HCT116 (cell line): ENCODE results near the gene SFXN5. TPM values are rescaled to one million over a fixed set of nuclear protein-coding genes. Genes with fewer than 3 reads are reported as not detected.

ENCODE experiments used
- ATAC-seq: fragments of 200-7000 bp; cut with Tn5 transposase; 2 replicates; pipeline ENCODE4 v1.9.1; 2020; ENCODE audit warnings: mild to moderate bottlenecking, moderate library complexity
- BruUV-seq: library from RNA; stranded (reverse); fragments of 400-500 nt; replicated peaks from 2 replicates; lab custom pipeline; 2021; lab: Mats Ljungman, UMichigan
- CTCF ChIA-PET: fragments of 300-600 bp; sonication (Branson Sonifier 250); formaldehyde crosslinking; loops from one replicate; lab custom pipeline; 2021; ENCODE audit warnings: antibody characterized with exemption; lab: Charles Lee
- POLR2A ChIA-PET: fragments of 300-600, 350-600 bp; sonication (Branson Sonifier 250); formaldehyde crosslinking; loops from one replicate; lab custom pipeline; 2021; ENCODE audit warnings: antibody characterized with exemption; lab: Charles Lee
- RAD21 ChIA-PET, 2 experiments: fragments of 300-600 bp; sonication (Branson Sonifier 250); formaldehyde crosslinking; loops; one replicate each; lab custom pipeline; 2023; ENCODE audit warnings: low total read pairs in 2 of 2; ENCODE audit not compliant: uncharacterized antibody in 2 of 2, unreplicated experiment in 2 of 2, low non-redundant PET in 1 of 2; lab: Charles Lee
- DNase-seq: peaks from one replicate; pipeline ENCODE4 v3.0.0-alpha.2; 2010; ENCODE audit warnings: low read depth, low spot score
- H2AFZ ChIP-seq: fragments of 200-600 bp; shearing (Covaris generic), sonication (generic); 2 replicates; pipeline ENCODE4 v1.6.1; 2017; ENCODE audit warnings: low read depth, mixed run types, mixed read lengths, antibody characterized with exemption, low read length; ENCODE audit not compliant: poor library complexity, severe bottlenecking
- H3K27ac ChIP-seq: 2 replicates; pipeline ENCODE4 v1.5.1; 2012; ENCODE audit warnings: low read depth, low read length
- H3K27me3 ChIP-seq: fragments of 200-600 bp; sonication (generic); 2 replicates; pipeline ENCODE4 v1.6.1; 2016; ENCODE audit warnings: mixed run types, low read length, mixed read lengths; ENCODE audit not compliant: insufficient read depth
- H3K36me3 ChIP-seq, 2 experiments: fragments of 200-500 bp in 1 of 2; fragments of 200-600 bp in 1 of 2; sonication (Bioruptor generic) in 1 of 2; sonication (generic) in 1 of 2; 2 replicates each; pipeline versions ENCODE4 v1.5.1 to v1.6.1; 2014 to 2016; ENCODE audit warnings: low read length in 2 of 2, inconsistent platforms in 1 of 2, mixed read lengths in 1 of 2, mixed run types in 1 of 2; ENCODE audit not compliant: insufficient read depth in 2 of 2, control insufficient read depth in 1 of 2
- H3K4me1 ChIP-seq, 2 experiments: fragments of 200-600 bp in 1 of 2; sonication (generic) in 1 of 2; 2 replicates each; pipeline versions ENCODE4 v1.5.1 to v1.6.1; 2012 to 2017; ENCODE audit warnings: low read length in 2 of 2, inconsistent platforms in 1 of 2, mild to moderate bottlenecking in 1 of 2, mixed read lengths in 1 of 2, mixed run types in 1 of 2, moderate library complexity in 1 of 2; ENCODE audit not compliant: insufficient read depth in 2 of 2, control insufficient read depth in 1 of 2
- H3K4me2 ChIP-seq: fragments of 200-600 bp; sonication (generic); 2 replicates; pipeline ENCODE4 v1.6.1; 2017; ENCODE audit warnings: mixed run types, low read length, mixed read lengths
- H3K4me3 ChIP-seq, 2 experiments: fragments of 200-600 bp in 1 of 2; sonication (generic) in 1 of 2; replicated peaks in 1 of 2; 2 replicates each; pipeline ENCODE4 v1.5.1; 2011 to 2016; ENCODE audit warnings: low read length in 2 of 2, control low read depth in 1 of 2, low read depth in 1 of 2, mild to moderate bottlenecking in 1 of 2, mixed read lengths in 1 of 2, mixed run types in 1 of 2
- H3K79me2 ChIP-seq: fragments of 200-600 bp; sonication (generic); 2 replicates; pipeline ENCODE4 v1.6.1; 2017; ENCODE audit warnings: mild to moderate bottlenecking, mixed run types, low read length, moderate library complexity, mixed read lengths; ENCODE audit not compliant: insufficient read depth
- H3K9ac ChIP-seq: fragments of 200-600 bp; sonication (generic); 2 replicates; pipeline ENCODE4 v1.6.1; 2016; ENCODE audit warnings: low read length, mixed read lengths
- H3K9me2 ChIP-seq: fragments of 200-600 bp; sonication (generic), shearing (Covaris generic); 2 replicates; pipeline ENCODE4 v1.6.1; 2017; ENCODE audit warnings: mixed run types, mild to moderate bottlenecking, moderate library complexity; ENCODE audit not compliant: insufficient read depth
- H3K9me3 ChIP-seq, 2 experiments: fragments of 200-500 bp in 1 of 2; fragments of 200-600 bp in 1 of 2; sonication (Bioruptor generic) in 1 of 2; sonication (generic) in 1 of 2; 2 replicates each; pipeline ENCODE4 v1.6.1; 2014 to 2017; ENCODE audit warnings: low read length in 2 of 2, mixed read lengths in 2 of 2, inconsistent platforms in 1 of 2, low read depth in 1 of 2, mild to moderate bottlenecking in 1 of 2, mixed run types in 1 of 2, moderate library complexity in 1 of 2; ENCODE audit not compliant: control insufficient read depth in 1 of 2, insufficient read depth in 1 of 2
- H4K20me1 ChIP-seq: fragments of 200-600 bp; sonication (generic), shearing (Covaris generic); 2 replicates; pipeline ENCODE4 v1.6.1; 2017; ENCODE audit warnings: mixed run types, mild to moderate bottlenecking, moderate library complexity; ENCODE audit not compliant: insufficient read depth
- ATF3 ChIP-seq: IDR thresholded peaks from 2 replicates; pipeline ENCODE4 v1.6.1; 2012
- CBX3 ChIP-seq: IDR thresholded peaks from 2 replicates; pipeline ENCODE4 v1.6.1; 2012; ENCODE audit warnings: low read depth
- CTCF ChIP-seq, 3 experiments: fragments of 200-600 bp in 1 of 3; sonication (generic) in 1 of 3; IDR thresholded peaks in 2 of 3; conservative IDR thresholded peaks in 1 of 3; 2 replicates each; pipeline ENCODE4 v1.5.1; 2012 to 2017; ENCODE audit warnings: low read depth in 2 of 3, low read length in 2 of 3, antibody characterized with exemption in 1 of 3, borderline replicate concordance in 1 of 3, control low read depth in 1 of 3, mild to moderate bottlenecking in 1 of 3, mixed read lengths in 1 of 3, mixed run types in 1 of 3, moderate library complexity in 1 of 3; ENCODE audit not compliant: insufficient read depth in 1 of 3
- ELF1 ChIP-seq: IDR thresholded peaks from 2 replicates; pipeline ENCODE4 v1.6.1; 2012; ENCODE audit warnings: low read depth, borderline replicate concordance
- EZH2phosphoT487 ChIP-seq: fragments of 200-600 bp; IDR thresholded peaks from 2 replicates; pipeline ENCODE4 v1.6.1; 2018; ENCODE audit warnings: antibody characterized with exemption, borderline replicate concordance
- FOSL1 ChIP-seq: IDR thresholded peaks from 2 replicates; pipeline ENCODE4 v1.6.1; 2012; ENCODE audit warnings: low read depth
- JUND ChIP-seq: IDR thresholded peaks from 2 replicates; pipeline ENCODE4 v1.6.1; 2012
- MAX ChIP-seq: IDR thresholded peaks from 2 replicates; pipeline ENCODE4 v1.6.1; 2012
- POLR2A ChIP-seq: IDR thresholded peaks from 2 replicates; pipeline ENCODE4 v1.7.0; 2011; ENCODE audit warnings: borderline replicate concordance; ENCODE audit not compliant: insufficient read depth, insufficient read length; ENCODE audit errors: extremely low read depth
- POLR2AphosphoS5 ChIP-seq: IDR thresholded peaks from 2 replicates; pipeline ENCODE4 v1.6.1; 2011; ENCODE audit warnings: mild to moderate bottlenecking, low read depth, low read length, moderate library complexity
- REST ChIP-seq: IDR thresholded peaks from 2 replicates; pipeline ENCODE4 v1.6.1; 2012; ENCODE audit warnings: low read depth
- SP1 ChIP-seq: IDR thresholded peaks from 2 replicates; pipeline ENCODE4 v1.6.1; 2012; ENCODE audit warnings: low read depth
- SRF ChIP-seq: IDR thresholded peaks from 2 replicates; pipeline ENCODE4 v1.6.1; 2012; ENCODE audit warnings: low read depth
- TCF7L2 ChIP-seq: IDR thresholded peaks from 2 replicates; pipeline ENCODE4 v1.7.0; 2011; ENCODE audit warnings: borderline replicate concordance, inconsistent platforms; ENCODE audit not compliant: insufficient read depth, insufficient read length; ENCODE audit errors: extremely low read depth
- YY1 ChIP-seq: IDR thresholded peaks from 2 replicates; pipeline ENCODE4 v1.6.1; 2011; ENCODE audit warnings: low read length, low read depth, moderate library complexity, mild to moderate bottlenecking; ENCODE audit not compliant: insufficient replicate concordance; ENCODE audit errors: extremely low read depth
- ZBTB33 ChIP-seq: IDR thresholded peaks from 2 replicates; pipeline ENCODE4 v1.6.1; 2011; ENCODE audit warnings: mild to moderate bottlenecking, low read length, moderate library complexity; ENCODE audit not compliant: insufficient replicate concordance; ENCODE audit errors: extremely low read depth
- ZFX ChIP-seq: fragments of 450-650 bp; IDR thresholded peaks from 2 replicates; pipeline ENCODE4 v1.6.1; 2017
- intact Hi-C: fragments of 100-400 bp; cut with micrococcal nuclease; formaldehyde crosslinking; loops from 2 replicates; pipeline ENCODE4 v1.10.0; 2022
- total RNA-seq: library from RNA; stranded (reverse); gene quantifications from one replicate; pipeline ENCODE4 v1.2.1, GENCODE V29; 2021; ENCODE audit not compliant: unreplicated experiment

Gene SFXN5
- total RNA-seq, 1 experiment from 2014 or later, result 10.0 TPM

- no peak for TF ChIP-seq ZFX
- no peak for TF ChIP-seq TCF7L2
- no peak for TF ChIP-seq ZBTB33
- TF ChIP-seq JUND, result no peak
- no peak for TF ChIP-seq SRF
- no peak for TF ChIP-seq ATF3
- no peak for TF ChIP-seq MAX
- no peak for TF ChIP-seq FOSL1
- no peak for TF ChIP-seq SP1
- TF ChIP-seq CBX3, result no peak
- TF ChIP-seq ELF1, result no peak
- no peak for TF ChIP-seq YY1
- TF ChIP-seq CTCF (IDR thresholded peaks at IDR 0.05 in 2 of 3, conservative IDR thresholded peaks at IDR 0.05 in 1 of 3; ENCODE audit: borderline replicate concordance in 1 of 3, insufficient read depth in 1 of 3, low read depth in 2 of 3, low read length in 2 of 3), result no peak
- no peak for TF ChIP-seq POLR2A
- no peak for TF ChIP-seq POLR2AphosphoS5
- no peak for TF ChIP-seq REST
- no peak for TF ChIP-seq EZH2phosphoT487
- no peak overlapping the region for H2AFZ ChIP-seq
- H3K79me2 ChIP-seq, result no peaks in the 10 kb centered on the region
- no TSS peak for BruUV-seq
- H3K36me3 ChIP-seq, result no peaks in the 10 kb centered on the region
- RAD21 ChIA-PET, result no interaction called here
- CTCF ChIA-PET, result no interaction called here
- no peak overlapping the region for H3K4me2 ChIP-seq
- POLR2A ChIA-PET, result no interaction called here
- H3K4me1 ChIP-seq, result no peaks in the 10 kb centered on the region
- no peaks in the 10 kb centered on the region for H4K20me1 ChIP-seq
- no peak overlapping the region for H3K4me3 ChIP-seq
- no peak overlapping the region for H3K9ac ChIP-seq
- H3K27ac ChIP-seq, result no peak overlapping the region
- ATAC-seq (no peak), DNase-seq (no peak)
- H3K27me3 ChIP-seq, result no peaks in the 10 kb centered on the region
- H3K9me3 ChIP-seq, result no peaks in the 10 kb centered on the region
- no peaks in the 10 kb centered on the region for H3K9me2 ChIP-seq
- intact Hi-C loops, result no loop called here
Observed at GRCh38 chr2:72923833-72924352, 147.6 kb downstream of the SFXN5 start.
